Neural cell (in vitro differentiated cells): ENCODE measurements around the gene NLRP12. TPM values are rescaled to one million over a fixed set of nuclear protein-coding genes. Genes with fewer than 3 reads are reported as not detected.

Experiments used
- H2AFZ ChIP-seq: fragments of 200-600, 300-800 bp; sonication (generic), shearing (Covaris generic); 2 replicates; pipeline ENCODE4 v1.6.0; 2014; ENCODE audit warnings: low read depth, mild to moderate bottlenecking, antibody characterized with exemption, low read length, moderate library complexity
- H3F3A ChIP-seq: fragments of 200-600 bp; shearing (Covaris generic); 2 replicates; pipeline ENCODE4 v1.6.1; 2016; ENCODE audit warnings: mild to moderate bottlenecking, moderate library complexity, mixed read lengths, antibody characterized with exemption, low read length; ENCODE audit not compliant: insufficient read depth, poor library complexity, severe bottlenecking
- H3K27ac ChIP-seq: fragments of 200-600, 300-800 bp; sonication (generic), shearing (Covaris generic); 2 replicates; pipeline ENCODE4 v1.5.1; 2014; ENCODE audit warnings: mild to moderate bottlenecking, low read length, moderate library complexity
- H3K27me3 ChIP-seq: fragments of 300-800, 200-600 bp; sonication (generic), shearing (Covaris generic); 2 replicates; pipeline ENCODE4 v1.6.0; 2014; ENCODE audit warnings: mild to moderate bottlenecking, low read depth, low read length, moderate library complexity; ENCODE audit not compliant: insufficient read depth
- H3K36me3 ChIP-seq: fragments of 300-800, 200-600 bp; sonication (generic), shearing (Covaris generic); 2 replicates; pipeline ENCODE4 v1.5.1; 2014; ENCODE audit warnings: mild to moderate bottlenecking, antibody characterized with exemption, low read length, moderate library complexity; ENCODE audit not compliant: insufficient read depth
- H3K4me2 ChIP-seq: fragments of 300-800, 200-600 bp; sonication (generic), shearing (Covaris generic); 2 replicates; pipeline ENCODE4 v1.6.0; 2014; ENCODE audit warnings: mild to moderate bottlenecking, low read length
- H3K4me3 ChIP-seq: fragments of 300-800, 200-600 bp; sonication (generic), shearing (Covaris generic); 2 replicates; pipeline ENCODE4 v1.5.1; 2014; ENCODE audit warnings: mild to moderate bottlenecking, low read length, moderate library complexity
- H3K79me2 ChIP-seq: fragments of 200-600 bp; shearing (Covaris generic); replicated peaks from 2 replicates; pipeline ENCODE4 v1.6.0; 2014; ENCODE audit warnings: mild to moderate bottlenecking, low read length, moderate library complexity; ENCODE audit not compliant: insufficient read depth
- H3K9ac ChIP-seq: fragments of 300-800, 200-600 bp; sonication (generic), shearing (Covaris generic); 2 replicates; pipeline ENCODE4 v1.6.1; 2016; ENCODE audit warnings: mild to moderate bottlenecking, low read length, mixed read lengths
- H3K9me2 ChIP-seq: fragments of 200-600 bp; shearing (Covaris generic); 2 replicates; pipeline ENCODE4 v1.6.1; 2016; ENCODE audit warnings: mild to moderate bottlenecking, low read length, mixed read lengths; ENCODE audit not compliant: insufficient read depth
- H3K9me3 ChIP-seq: fragments of 200-600, 300-800 bp; sonication (generic), shearing (Covaris generic); 2 replicates; pipeline ENCODE4 v1.6.1; 2016; ENCODE audit warnings: mild to moderate bottlenecking, mixed run types, low read length, moderate library complexity, mixed read lengths
- H4K20me1 ChIP-seq: fragments of 200-600 bp; shearing (Covaris generic); 2 replicates; pipeline ENCODE4 v1.6.1; 2016; ENCODE audit warnings: mild to moderate bottlenecking, mixed run types; ENCODE audit not compliant: insufficient read depth
- CTCF ChIP-seq: fragments of 450-650 bp; IDR thresholded peaks from 2 replicates; pipeline ENCODE4 v1.5.1; 2014; ENCODE audit warnings: antibody characterized with exemption, mild to moderate bottlenecking, moderate library complexity; ENCODE audit not compliant: poor library complexity, severe bottlenecking
- EP300 ChIP-seq: fragments of 450-650 bp; conservative IDR thresholded peaks from 2 replicates; pipeline ENCODE4 v1.6.1; 2014; ENCODE audit warnings: antibody characterized with exemption, mild to moderate bottlenecking, moderate library complexity; ENCODE audit not compliant: poor library complexity, severe bottlenecking
- EZH2 ChIP-seq: fragments of 200-600, 300-800 bp; shearing (Covaris generic), sonication (generic); IDR thresholded peaks from 2 replicates; pipeline ENCODE4 v1.6.1; 2014; ENCODE audit warnings: antibody characterized with exemption, low read length, borderline replicate concordance, mild to moderate bottlenecking; ENCODE audit not compliant: insufficient read depth, poor library complexity, severe bottlenecking
- MXI1 ChIP-seq: fragments of 450-650 bp; conservative IDR thresholded peaks from 2 replicates; pipeline ENCODE4 v1.6.1; 2014; ENCODE audit warnings: antibody characterized with exemption, mild to moderate bottlenecking; ENCODE audit not compliant: poor library complexity, severe bottlenecking
- POLR2AphosphoS5 ChIP-seq: IDR thresholded peaks from 2 replicates; pipeline ENCODE4 v1.6.1; 2012
- RAD21 ChIP-seq: fragments of 450-650 bp; conservative IDR thresholded peaks from 2 replicates; pipeline ENCODE4 v1.6.1; 2014; ENCODE audit warnings: antibody characterized with exemption, mild to moderate bottlenecking, moderate library complexity
- REST ChIP-seq: IDR thresholded peaks from 2 replicates; pipeline ENCODE4 v1.6.1; 2012; ENCODE audit warnings: borderline replicate concordance
- SMC3 ChIP-seq: fragments of 450-650 bp; conservative IDR thresholded peaks from 2 replicates; pipeline ENCODE4 v1.6.1; 2014; ENCODE audit warnings: antibody characterized with exemption, mild to moderate bottlenecking, moderate library complexity; ENCODE audit not compliant: poor library complexity
- TAF1 ChIP-seq: IDR thresholded peaks from 2 replicates; pipeline ENCODE4 v1.6.1; 2012; ENCODE audit warnings: low read depth
- polyA plus RNA-seq: library from polyadenylated mRNA; depleted of rRNA; stranded (reverse); fragments of >200 nt; gene quantifications from 2 replicates; pipeline ENCODE4 v1.2.3, GENCODE V29; 2014

NLRP12 gene
- polyA plus RNA-seq, 1 donor from 2014 or later = not detected

- no peaks in the 10 kb centered on the region for H3K36me3 ChIP-seq
- H3F3A ChIP-seq = no peaks in the 10 kb centered on the region
- no peak overlapping the region for H2AFZ ChIP-seq
- no peak overlapping the region for H3K9ac ChIP-seq
- no peaks in the 10 kb centered on the region for H3K79me2 ChIP-seq
- no peak for TF ChIP-seq RAD21
- TF ChIP-seq TAF1 = no peak
- no peak for TF ChIP-seq CTCF
- no peak for TF ChIP-seq REST
- no peak for TF ChIP-seq EP300
- no peak for TF ChIP-seq SMC3
- no peak for TF ChIP-seq POLR2AphosphoS5
- no peak for TF ChIP-seq EZH2
- no peak for TF ChIP-seq MXI1
- H4K20me1 ChIP-seq = no peaks in the 10 kb centered on the region
- no peak overlapping the region for H3K4me2 ChIP-seq
- no peak overlapping the region for H3K4me3 ChIP-seq
- H3K27me3 ChIP-seq = no peaks in the 10 kb centered on the region
- H3K9me2 ChIP-seq = no peaks in the 10 kb centered on the region
- no peaks in the 10 kb centered on the region for H3K9me3 ChIP-seq
- no peak overlapping the region for H3K27ac ChIP-seq
Measured at GRCh38 chr19:53812335-53812734, 11.8 kb downstream of the NLRP12 start.

- H3K4me3 ChIP-seq = no peak overlapping the region
- no peaks in the 10 kb centered on the region for H3K9me3 ChIP-seq
- no peaks in the 10 kb centered on the region for H3K36me3 ChIP-seq
- no peak overlapping the region for H3K4me2 ChIP-seq
- no peak for TF ChIP-seq EP300
- no peak for TF ChIP-seq POLR2AphosphoS5
- TF ChIP-seq SMC3 = no peak
- no peak for TF ChIP-seq TAF1
- no peak for TF ChIP-seq REST
- no peak for TF ChIP-seq CTCF
- no peak for TF ChIP-seq EZH2
- no peak for TF ChIP-seq MXI1
- no peak for TF ChIP-seq RAD21
- H4K20me1 ChIP-seq = no peaks in the 10 kb centered on the region
- no peaks in the 10 kb centered on the region for H3F3A ChIP-seq
- H3K9me2 ChIP-seq = no peaks in the 10 kb centered on the region
- H2AFZ ChIP-seq = no peak overlapping the region
- no peaks in the 10 kb centered on the region for H3K79me2 ChIP-seq
- H3K27me3 ChIP-seq = no peaks in the 10 kb centered on the region
- H3K9ac ChIP-seq = no peak overlapping the region
- H3K27ac ChIP-seq = no peak overlapping the region
Measured at GRCh38 chr19:53810891-53811290, 13.2 kb downstream of the NLRP12 start.
